Endodermal cell (in vitro differentiated cells): ENCODE results near the gene CLCC1. TPM values are rescaled to one million over a fixed set of nuclear protein-coding genes. Genes with fewer than 3 reads are reported as not detected.

ENCODE experiments used
- DNase-seq: peaks from one replicate; pipeline ENCODE4 v3.0.0-alpha.2; 2017
- H3K27ac ChIP-seq: 2 replicates; pipeline ENCODE4 v1.5.1; 2013; ENCODE audit warnings: mild to moderate bottlenecking, low read depth, low read length, moderate library complexity
- H3K27me3 ChIP-seq: 2 replicates; pipeline ENCODE4 v1.6.1; 2013; ENCODE audit warnings: mild to moderate bottlenecking, low read length, moderate library complexity; ENCODE audit not compliant: insufficient read depth, control insufficient read depth, poor library complexity, severe bottlenecking
- H3K36me3 ChIP-seq: 2 replicates; pipeline ENCODE4 v1.7.0; 2013; ENCODE audit warnings: mild to moderate bottlenecking, low read length, moderate library complexity; ENCODE audit not compliant: control insufficient read depth, insufficient read depth
- H3K4me1 ChIP-seq: one replicate; pipeline ENCODE4 v1.7.0; 2013; ENCODE audit warnings: low read length; ENCODE audit not compliant: control insufficient read depth, insufficient read depth
- H3K4me3 ChIP-seq: 2 replicates; pipeline ENCODE4 v1.5.1; 2013; ENCODE audit warnings: mild to moderate bottlenecking, low read length, moderate library complexity
- H3K9ac ChIP-seq: 2 replicates; pipeline ENCODE4 v1.6.1; 2013; ENCODE audit warnings: mild to moderate bottlenecking, low read length, moderate library complexity; ENCODE audit not compliant: poor library complexity, severe bottlenecking; ENCODE audit errors: extremely low read depth
- H3K9me3 ChIP-seq: 2 replicates; pipeline ENCODE4 v1.6.1; 2013; ENCODE audit warnings: mild to moderate bottlenecking, low read length, moderate library complexity; ENCODE audit not compliant: control insufficient read depth
- H3K27ac Mint-ChIP-seq: 2 replicates; pipeline ENCODE4 v1.8.0; 2020; ENCODE audit warnings: mixed read lengths
- H3K27me3 Mint-ChIP-seq: 2 replicates; pipeline ENCODE4 v1.8.0; 2021; ENCODE audit warnings: mild to moderate bottlenecking, mixed read lengths; ENCODE audit not compliant: insufficient read depth
- H3K36me3 Mint-ChIP-seq: 2 replicates; pipeline ENCODE4 v1.8.0; 2020; ENCODE audit warnings: low read depth, mixed read lengths
- H3K4me1 Mint-ChIP-seq: 2 replicates; pipeline ENCODE4 v1.8.0; 2020; ENCODE audit warnings: mixed read lengths
- H3K4me3 Mint-ChIP-seq: 2 replicates; pipeline ENCODE4 v1.8.0; 2020; ENCODE audit warnings: mild to moderate bottlenecking, moderate library complexity, mixed read lengths
- H3K9me3 Mint-ChIP-seq: 2 replicates; pipeline ENCODE4 v1.8.0; 2020; ENCODE audit warnings: mild to moderate bottlenecking, mixed read lengths
- WGBS, 2 experiments: methylation state at CpG; one replicate each; pipeline versions ENCODE4 v1.1.5 to v1.1.7; 2013; ENCODE audit warnings: missing lambda C conversion rate in 2 of 2, mixed read lengths in 1 of 2; ENCODE audit not compliant: insufficient coverage in 1 of 2, insufficient read length in 1 of 2; 5-methylcytosine and 5-hydroxymethylcytosine counted together
- total RNA-seq, 2 donors: library from RNA; stranded (reverse); fragmentation: NEBNext Ultra II Directional in 1 of 2; extraction: Animal tissue kit (Norgen Biotek cat#: 25700) in 1 of 2; gene quantifications; 2 replicates in 1 of 2; 3 replicates in 1 of 2; pipeline ENCODE4 v1.2.1, GENCODE V29; 2021
- TF ChIP-seq, protein P1 (sequence below): fragments of 200-600 bp; sonication (generic); conservative IDR thresholded peaks from 2 replicates; pipeline ENCODE4 v1.5.0; 2021; ENCODE audit warnings: antibody characterized with exemption, mild to moderate bottlenecking

CLCC1 gene
- total RNA-seq, 2 donors from 2014 or later: 19.4 to 25.3 TPM

DNA sequence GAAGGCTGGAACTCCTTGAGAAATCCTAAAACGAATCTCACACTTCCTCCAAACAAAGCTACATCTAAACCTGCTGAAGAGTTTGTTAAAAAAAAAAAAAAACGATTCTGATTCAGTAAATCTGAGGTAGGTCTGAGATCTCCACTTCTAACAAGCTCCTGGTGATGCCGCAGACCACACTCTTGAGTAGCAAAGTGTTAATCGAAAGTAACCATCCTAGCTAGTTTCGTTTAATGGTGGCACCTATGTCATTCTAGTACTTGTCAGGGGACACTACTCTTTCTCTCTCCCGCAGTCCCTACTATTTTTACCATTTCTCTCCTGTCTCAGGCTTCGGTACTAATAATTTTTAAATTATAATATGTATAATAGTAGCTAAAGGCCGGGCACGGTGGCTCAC is 2.1 kb downstream of the CLCC1 start:
- H3K4me3 Mint-ChIP-seq: no peak overlapping the region
- no peaks in the 10 kb centered on the region for H3K9me3 Mint-ChIP-seq
- H3K36me3 Mint-ChIP-seq: no peaks in the 10 kb centered on the region
- Histone ChIP-seq H3K9ac (no peak overlapping the region), H3K9me3 (no peaks in the 10 kb centered on the region), H3K4me1 (no peaks in the 10 kb centered on the region), H3K36me3 (peaks cover 4% of the 10 kb centered on the region), H3K4me3 (no peak overlapping the region), H3K27ac (no peak overlapping the region), H3K27me3 (no peaks in the 10 kb centered on the region)
- 86 to 91% methylated on average over 3 to 8 of the region's 9 CpGs for WGBS, 2 experiments
- no peak overlapping the region for H3K27ac Mint-ChIP-seq
- TF ChIP-seq, protein P1, sequence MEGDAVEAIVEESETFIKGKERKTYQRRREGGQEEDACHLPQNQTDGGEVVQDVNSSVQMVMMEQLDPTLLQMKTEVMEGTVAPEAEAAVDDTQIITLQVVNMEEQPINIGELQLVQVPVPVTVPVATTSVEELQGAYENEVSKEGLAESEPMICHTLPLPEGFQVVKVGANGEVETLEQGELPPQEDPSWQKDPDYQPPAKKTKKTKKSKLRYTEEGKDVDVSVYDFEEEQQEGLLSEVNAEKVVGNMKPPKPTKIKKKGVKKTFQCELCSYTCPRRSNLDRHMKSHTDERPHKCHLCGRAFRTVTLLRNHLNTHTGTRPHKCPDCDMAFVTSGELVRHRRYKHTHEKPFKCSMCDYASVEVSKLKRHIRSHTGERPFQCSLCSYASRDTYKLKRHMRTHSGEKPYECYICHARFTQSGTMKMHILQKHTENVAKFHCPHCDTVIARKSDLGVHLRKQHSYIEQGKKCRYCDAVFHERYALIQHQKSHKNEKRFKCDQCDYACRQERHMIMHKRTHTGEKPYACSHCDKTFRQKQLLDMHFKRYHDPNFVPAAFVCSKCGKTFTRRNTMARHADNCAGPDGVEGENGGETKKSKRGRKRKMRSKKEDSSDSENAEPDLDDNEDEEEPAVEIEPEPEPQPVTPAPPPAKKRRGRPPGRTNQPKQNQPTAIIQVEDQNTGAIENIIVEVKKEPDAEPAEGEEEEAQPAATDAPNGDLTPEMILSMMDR: no peak
- no peaks in the 10 kb centered on the region for H3K27me3 Mint-ChIP-seq
- H3K4me1 Mint-ChIP-seq: peaks cover 7% of the 10 kb centered on the region
- no peak for DNase-seq

DNA sequence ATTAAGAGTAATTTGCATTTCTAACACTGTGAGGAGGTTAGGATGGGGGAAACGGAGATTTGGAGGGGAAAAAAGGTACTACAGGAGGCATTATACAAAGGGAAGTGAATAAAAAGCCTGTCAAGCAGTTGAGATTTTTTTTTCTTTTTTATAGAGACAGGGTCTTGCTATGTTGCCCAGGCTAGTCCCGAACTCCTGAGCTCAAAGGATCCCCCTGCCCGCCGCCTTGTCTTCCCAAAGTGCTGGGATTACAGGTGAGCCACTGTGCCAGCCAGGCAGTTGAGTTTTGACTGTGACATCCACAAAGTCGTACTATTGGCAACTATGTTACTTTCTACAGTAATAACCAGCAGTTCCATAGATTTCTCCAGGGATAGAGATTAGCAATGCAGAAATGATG is 2.6 kb downstream of the CLCC1 start:
- Mint-ChIP-seq H3K27me3 (no peaks in the 10 kb centered on the region), H3K9me3 (no peaks in the 10 kb centered on the region), H3K36me3 (peaks cover 4% of the 10 kb centered on the region), H3K4me3 (no peak overlapping the region), H3K27ac (no peak overlapping the region), H3K4me1 (peaks cover 7% of the 10 kb centered on the region)
- H3K27ac ChIP-seq: no peak overlapping the region
- H3K9ac ChIP-seq: no peak overlapping the region
- TF ChIP-seq, protein P1: no peak
- no peaks in the 10 kb centered on the region for H3K9me3 ChIP-seq
- no peak for DNase-seq
- 91 to 95% methylated on average over 4 to 5 of the region's 5 CpGs for WGBS, 2 experiments
- no peaks in the 10 kb centered on the region for H3K4me1 ChIP-seq
- H3K4me3 ChIP-seq: no peak overlapping the region
- H3K27me3 ChIP-seq: no peaks in the 10 kb centered on the region
- H3K36me3 ChIP-seq: peaks cover 4% of the 10 kb centered on the region

DNA sequence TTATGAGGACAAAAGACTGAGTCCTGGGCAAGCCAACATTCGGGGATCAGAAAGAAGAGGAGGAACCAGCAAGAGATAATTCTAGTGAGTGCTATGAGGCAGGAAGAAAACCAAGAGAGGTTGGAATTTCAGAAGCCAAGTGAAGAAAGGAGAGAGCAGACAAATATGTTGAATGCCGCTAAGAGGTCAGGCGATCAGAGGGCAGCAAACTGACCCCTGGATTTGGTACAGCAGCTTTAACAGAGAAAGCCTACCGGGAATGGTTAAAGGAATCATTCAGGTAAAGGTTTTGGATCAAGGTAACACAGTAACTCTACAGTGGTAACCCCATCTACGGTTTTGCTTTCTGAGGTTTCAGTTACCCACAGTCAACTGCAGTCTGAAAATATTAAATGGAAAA is 5.4 kb downstream of the CLCC1 start:
- TF ChIP-seq, protein P1: no peak
- H3K27me3 Mint-ChIP-seq: no peaks in the 10 kb centered on the region
- no peak overlapping the region for H3K4me3 Mint-ChIP-seq
- Histone ChIP-seq H3K4me1 (no peaks in the 10 kb centered on the region), H3K9me3 (no peaks in the 10 kb centered on the region), H3K9ac (no peak overlapping the region), H3K27ac (no peak overlapping the region), H3K4me3 (no peak overlapping the region), H3K36me3 (peaks cover 13% of the 10 kb centered on the region), H3K27me3 (no peaks in the 10 kb centered on the region)
- 93 to 98% methylated on average over 5 of the region's 5 CpGs for WGBS, 2 experiments
- peaks cover 21% of the 10 kb centered on the region for H3K36me3 Mint-ChIP-seq
- H3K9me3 Mint-ChIP-seq: no peaks in the 10 kb centered on the region
- H3K4me1 Mint-ChIP-seq: peaks cover 14% of the 10 kb centered on the region
- DNase-seq: no peak
- no peak overlapping the region for H3K27ac Mint-ChIP-seq
